GM18498 (cell line): ENCODE measurements around the gene NEURL3.
A peak's percentile ranks its signal among the peaks of the same experiment; 100 is the strongest.

ENCODE experiments used
- ATAC-seq: cut with Tn5 transposase; IDR thresholded peaks from one replicate; pipeline ENCODE4 v1.9.1; 2021; ENCODE audit warnings: mild to moderate bottlenecking, moderate library complexity; ENCODE audit not compliant: unreplicated experiment

The NEURL3 gene

DNA sequence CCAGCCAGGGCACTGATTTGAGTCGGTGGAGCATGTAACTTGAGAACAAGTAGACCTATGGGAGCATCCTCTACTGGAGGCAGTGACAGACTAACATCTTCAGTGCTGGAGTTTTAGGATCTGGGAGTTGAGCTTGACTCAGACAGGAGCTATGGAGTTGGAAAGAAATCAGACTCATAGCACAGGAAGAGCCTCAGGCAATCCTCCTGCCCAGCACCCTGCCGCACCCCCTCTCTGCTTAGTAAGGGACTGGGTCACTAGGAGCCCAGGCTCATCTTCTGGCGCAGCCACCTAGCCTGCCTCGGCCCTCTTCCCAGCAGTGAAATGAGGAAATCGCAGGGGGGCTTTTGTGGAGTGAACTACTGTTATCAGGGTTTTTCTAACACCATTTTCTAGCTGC is 35.0 kb upstream of the NEURL3 start:
- no peak for ATAC-seq

DNA sequence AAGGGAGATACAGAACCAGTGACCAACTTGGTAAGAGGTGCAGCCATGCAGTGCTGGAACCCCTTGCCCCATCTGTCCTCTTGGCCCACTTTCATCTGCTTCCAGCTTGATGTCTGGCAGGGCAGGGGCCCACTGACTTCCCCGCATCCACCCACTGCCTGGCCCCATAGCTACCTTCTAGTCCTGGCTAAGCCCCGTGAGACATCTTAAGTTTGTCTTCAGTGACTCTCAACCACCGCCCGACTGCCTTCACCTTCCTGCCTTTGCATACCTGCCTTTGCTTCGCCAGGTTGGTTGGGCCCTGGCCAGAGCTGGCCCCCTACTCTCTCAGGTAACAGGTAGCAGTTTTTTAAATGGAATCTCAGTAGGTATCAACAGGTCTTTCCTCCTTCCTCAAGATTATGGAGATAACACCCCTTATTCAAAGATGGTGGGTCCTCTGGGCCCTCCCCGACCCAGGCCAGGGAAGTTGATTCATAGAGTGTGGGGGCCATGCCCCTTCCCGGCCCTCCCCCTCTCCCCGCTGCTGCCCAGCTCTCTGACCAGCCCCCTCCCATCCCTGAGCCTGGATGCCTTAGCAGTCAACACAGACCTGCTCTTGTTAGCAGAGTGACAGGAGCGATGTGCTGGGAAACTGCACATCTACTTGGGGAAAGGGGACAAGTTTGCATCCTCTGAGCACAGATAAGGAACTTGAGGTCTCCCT is 34.2 kb upstream of the NEURL3 start:
- ATAC-seq, result no peak

DNA sequence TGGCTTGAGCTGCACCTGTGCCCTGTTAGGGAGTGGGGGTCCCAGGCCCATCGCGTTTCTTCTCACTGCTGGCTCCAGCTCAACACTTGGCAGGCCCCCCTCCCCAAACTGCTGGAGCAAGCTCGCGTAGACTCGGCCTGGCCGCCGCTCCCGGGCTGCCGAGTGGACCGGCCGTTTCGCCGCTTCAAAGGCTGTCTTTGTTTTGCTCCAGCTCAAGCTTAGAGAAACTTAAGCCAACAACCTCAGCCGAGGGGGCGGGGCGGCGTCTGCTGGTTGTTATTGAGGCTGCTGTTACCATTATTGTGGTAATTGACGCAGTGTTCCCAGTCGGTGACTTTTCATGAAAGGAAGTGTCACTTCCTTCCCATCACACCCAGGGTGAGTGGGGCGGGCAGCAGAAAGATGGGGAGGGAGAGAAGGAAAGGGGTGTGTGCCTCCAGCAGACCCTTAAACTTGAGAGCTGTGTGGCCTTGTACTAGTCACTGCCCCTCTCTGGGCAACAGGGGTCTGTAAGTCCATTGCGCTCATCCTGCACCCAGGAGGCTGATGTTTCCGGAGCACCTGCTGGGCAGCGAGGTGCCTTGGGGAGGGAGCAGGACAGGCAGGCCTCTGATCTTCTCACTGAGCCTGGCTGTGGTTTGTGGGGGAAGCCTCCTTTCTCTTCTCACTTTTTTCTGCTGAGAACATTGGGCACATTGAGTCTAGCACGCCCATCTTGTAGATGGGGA is 33.5 kb upstream of the NEURL3 start:
- no peak for ATAC-seq

DNA sequence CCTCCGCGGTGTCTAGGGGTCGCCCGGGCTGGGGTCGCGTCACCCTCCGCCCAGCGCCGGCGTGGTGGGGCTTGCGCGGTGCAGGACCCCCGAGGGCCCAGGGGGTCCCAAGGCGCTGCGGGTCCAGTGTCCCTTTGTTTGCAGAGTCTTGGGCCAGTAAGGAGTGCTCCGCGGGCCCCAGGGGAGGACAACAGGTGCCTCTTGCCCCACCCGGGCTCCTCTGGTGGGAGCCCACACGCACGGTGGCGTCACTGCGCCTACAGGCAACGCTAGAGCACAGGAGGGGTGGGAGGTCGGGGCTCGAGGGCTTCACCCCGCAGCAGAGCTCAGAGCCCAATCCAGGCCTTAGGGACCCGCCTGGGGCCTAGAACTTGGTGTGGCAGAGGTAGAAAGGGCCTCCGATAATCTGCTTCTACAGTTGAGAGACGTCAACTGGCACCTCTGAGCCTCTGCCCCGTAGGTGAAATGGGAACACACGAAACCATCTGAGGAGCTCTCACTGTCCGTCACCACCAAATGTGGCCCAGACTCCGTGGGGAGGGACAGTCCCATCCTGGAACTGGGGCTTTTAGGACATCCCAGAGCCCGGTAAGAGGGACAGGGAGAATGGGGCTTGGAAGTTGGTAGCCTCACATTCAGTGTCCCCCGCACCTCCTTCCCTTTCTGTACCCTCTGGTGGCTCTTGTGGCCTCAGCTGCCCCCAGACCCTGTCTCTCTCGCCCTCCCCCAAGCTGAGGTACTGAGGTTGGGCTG is 32.8 kb upstream of the NEURL3 start:
- no peak for ATAC-seq

DNA sequence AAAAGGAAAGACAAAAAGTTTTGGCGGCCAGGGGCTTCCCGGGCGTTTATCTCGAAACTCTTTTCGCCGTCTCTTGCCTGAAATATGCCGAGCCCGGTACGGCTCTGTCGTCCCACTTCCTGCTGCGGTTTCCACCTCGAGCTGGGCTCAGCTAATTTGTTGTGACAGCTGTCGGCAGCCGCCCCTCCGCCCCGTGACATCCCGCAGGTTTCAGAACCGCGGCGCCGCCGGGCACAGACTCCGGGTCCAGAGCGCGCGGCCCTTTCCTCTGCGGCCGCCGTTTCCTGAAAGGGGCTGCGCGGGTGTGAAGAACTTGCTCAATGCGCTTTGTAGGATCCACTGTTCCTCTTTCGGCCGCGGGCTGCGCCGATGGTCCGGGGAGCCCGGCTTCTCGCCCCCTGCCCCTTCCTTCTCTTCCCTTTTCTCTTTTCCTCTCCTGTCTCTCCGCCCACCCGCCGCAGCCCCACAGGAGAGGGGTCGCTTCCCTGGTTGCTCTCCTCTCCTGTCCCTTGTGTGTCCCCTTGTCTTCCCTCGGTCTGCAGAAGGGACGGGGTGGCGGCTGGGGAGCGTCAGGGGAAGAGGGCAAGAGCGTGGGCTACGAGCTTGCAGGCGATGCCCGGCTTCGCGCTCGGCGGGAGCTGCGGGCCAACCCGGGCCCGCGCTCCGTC is 32.0 kb upstream of the NEURL3 start:
- peak; percentile 62 for ATAC-seq

DNA sequence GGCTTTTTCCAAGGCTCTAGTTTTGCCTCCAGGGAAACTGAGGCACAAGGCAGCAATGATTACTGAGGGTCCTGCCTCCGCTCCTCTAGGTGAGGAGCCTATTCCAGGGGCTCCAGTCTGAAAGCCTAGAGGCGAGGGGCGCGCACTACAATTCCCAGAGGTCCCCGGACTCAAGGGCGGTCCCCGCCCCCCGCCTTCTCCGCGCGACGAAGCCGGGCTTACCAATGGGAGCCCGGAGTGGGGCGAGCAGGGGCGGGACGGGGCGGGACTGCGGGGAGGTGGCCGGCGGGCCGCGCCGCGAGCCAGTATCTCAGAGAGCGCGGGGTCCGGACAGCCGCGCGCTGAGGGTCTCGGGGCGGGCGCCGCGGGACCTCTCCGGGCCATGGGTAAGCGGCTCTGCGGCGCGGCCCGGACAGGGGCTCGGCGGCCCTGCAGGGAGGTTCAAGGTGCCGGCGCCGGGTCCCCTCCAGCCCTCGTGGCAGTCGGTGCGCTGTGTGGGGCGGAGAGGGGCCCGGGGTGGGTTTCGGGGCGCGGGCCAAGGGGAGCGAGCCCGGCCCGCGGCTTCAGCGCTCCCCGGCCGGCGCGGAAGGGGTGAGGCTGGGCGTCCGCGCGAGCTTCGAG is 31.4 kb upstream of the NEURL3 start, which contains the start of gene ARID5A:
ARID5A (plus strand) TSS at position 308 of the 621 bp plus-strand sequence; CDS start at position 383, 75 bp downstream.
- ATAC-seq, result peak; percentile 61

DNA sequence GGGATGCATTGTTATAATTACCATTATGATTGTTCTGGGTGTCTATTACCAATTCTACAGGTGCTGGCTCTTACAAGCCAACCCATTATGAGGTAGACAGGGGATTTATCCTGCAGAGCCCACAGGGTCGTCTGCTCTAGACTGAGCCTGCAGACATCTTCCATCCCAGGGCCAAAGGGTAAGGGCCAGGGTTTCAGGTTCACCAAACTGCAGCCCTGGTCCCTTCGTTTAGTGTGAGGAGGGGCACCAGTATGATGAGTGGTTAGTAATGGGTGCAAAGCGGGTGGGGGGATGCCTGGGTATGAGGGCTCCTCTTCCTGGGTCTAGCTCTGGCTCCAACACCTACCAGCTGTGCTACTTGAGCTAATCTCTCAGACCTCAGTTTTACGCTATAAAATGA is 30.2 kb upstream of the NEURL3 start:
- no peak for ATAC-seq

DNA sequence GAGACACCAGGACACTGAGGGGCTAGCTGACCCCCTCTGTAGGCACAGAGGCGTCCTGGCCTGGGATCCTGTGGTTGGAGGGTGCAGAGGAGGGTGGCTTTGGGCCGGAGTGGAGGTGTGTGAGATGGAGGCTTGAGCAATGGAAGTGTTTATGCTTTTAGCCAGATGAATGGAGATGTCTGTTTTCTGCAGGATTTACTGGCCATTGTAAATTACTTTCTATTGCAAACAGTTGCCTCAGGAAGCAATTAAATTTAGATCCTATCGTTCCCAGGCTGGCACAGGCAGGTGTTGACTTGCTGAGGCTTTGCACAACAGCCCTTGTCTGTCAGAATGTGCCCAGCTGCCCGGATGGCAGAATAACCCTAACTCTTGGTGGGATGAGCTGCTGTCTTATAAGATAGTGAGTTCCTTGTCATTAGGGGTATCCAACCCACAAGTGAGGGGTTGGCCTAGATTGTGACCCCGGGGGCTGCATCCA is 29.6 kb upstream of the NEURL3 start:
- no peak for ATAC-seq

DNA sequence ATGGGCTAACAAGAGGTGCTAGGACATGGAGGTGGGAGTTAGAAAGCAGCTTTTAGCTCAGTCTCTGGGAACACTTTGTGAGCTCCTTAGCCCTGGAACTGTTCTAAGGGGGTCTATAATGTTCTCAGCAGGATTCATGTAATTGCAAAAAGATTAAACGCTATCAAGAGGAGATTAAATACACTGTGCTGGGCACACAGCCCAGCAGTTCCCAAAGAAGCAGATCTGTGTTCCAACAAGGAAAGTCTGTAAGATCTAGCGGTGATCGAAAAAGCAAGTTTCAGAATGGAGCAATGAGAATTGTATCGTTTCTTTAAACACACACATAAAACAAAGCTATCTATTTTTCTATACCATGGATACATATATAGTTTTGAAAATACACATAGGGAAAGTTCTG is 29.0 kb upstream of the NEURL3 start:
- ATAC-seq, result no peak

DNA sequence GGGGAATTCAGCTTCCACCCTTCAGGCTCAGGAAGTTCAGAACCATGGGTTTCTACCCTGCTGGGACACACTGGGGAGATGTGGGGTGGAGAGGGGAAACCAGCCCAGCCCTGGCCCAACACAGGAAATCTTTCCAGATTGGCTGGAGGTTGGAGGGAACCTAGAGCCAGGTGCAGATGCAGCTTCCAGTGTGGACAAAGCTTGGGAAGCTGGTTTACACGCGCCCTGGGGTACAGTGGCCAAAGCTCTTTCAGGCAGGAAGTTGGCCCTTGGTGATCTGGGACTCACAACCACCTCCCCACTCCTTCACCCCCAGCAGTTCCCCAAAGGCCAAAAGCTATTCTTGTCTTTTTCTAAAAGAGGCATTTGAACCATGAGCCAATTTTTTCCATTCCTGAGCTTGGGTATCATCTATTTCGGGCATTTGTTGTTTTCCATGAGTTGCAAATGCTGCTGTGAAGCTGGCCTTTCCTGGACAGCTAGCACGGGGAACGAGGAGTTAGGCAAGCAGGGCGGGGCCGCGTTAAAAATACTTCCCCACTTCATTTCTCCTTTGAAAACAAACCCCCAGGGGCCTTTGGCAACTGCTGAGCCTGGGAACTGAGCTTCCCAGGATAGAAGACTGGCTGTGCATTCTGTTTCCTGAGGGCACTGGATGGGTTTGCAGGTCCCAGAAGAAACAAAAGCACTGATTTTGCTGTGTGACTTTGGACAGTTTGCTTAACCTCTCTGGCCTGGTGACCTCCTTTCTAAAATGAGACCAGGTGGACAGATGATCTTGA is 28.3 kb upstream of the NEURL3 start:
- no peak for ATAC-seq

DNA sequence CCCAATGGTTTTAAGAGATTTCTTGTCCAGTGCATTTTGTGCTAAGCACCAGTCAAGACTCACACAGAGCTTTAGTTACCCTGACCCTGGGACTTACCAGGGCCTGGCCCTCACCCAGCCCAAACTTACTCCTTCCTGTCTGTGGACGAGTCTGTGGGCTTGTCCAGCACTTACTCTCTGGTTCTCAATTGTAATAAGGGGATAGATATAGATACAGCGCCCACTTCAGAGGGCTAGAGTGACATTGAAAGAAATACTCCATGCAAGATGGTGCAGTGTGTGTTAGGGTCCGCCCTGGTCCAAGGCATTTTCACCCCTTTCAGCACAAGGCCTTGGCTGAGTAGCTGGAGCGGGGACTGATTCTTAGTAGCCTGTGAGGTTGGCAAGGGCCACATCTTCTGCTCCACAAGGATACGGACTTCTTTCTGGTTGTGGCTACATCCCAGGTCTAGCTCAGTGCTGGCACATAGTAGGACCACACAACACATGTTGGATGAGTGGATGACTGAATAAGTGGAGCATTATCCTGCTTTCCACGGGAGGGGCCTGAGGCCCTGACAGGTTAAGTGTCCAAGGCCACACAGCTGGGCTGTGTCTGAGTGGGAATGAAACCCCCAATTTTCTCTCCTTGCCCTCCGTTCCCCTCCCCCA is 27.6 kb upstream of the NEURL3 start:
- no peak for ATAC-seq

DNA sequence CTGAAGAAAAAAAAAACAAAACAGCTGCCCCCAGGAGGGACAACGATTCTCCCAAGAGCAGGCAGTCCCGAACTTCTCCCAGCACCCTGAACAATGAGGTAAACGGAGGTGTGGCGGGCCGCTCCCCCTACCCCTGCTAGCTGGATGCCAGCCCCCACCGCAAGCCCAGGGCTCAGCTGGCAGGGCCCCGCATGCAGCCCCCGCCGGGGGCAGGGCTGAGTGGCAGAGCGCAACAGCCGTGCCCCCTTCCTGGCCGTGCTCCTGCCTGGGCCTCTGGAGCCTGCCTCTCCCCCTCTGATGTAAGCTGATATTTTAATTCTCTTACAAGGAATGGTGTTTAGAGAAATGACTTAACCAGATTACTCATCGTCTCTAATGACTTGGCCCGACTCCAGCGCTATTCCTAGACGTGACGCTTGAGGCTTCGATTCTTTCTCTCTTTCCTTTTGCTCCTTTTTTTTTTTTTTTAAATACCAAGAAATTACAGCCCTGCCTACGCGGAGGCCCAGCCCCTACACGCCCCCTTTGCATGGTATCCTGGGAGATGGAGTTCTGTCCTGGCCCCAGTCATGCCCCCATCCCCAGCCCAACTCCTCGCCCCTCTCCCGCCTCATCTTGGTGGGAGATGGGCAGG is 26.8 kb upstream of the NEURL3 start:
- peak; percentile 30 for ATAC-seq

DNA sequence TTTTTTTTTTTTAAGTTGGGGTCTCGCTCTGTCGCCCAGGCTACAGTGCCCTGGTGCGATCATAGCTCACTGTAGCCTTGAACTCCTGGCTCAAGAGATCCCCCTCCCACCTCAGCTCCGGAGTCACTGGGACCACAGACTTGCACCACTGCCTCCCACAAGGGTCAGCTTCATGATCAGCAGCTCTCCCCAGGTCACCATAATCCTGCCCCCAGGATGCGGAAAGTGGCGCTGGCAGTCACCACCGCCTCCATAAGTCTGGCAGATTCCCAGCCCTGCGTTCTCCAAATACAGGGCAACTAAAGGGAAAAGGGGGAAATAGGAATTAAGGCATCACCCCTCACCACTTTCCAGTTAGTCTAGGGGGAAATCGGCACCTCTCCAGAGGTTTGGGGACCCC is 26.2 kb upstream of the NEURL3 start:
- no peak for ATAC-seq

DNA sequence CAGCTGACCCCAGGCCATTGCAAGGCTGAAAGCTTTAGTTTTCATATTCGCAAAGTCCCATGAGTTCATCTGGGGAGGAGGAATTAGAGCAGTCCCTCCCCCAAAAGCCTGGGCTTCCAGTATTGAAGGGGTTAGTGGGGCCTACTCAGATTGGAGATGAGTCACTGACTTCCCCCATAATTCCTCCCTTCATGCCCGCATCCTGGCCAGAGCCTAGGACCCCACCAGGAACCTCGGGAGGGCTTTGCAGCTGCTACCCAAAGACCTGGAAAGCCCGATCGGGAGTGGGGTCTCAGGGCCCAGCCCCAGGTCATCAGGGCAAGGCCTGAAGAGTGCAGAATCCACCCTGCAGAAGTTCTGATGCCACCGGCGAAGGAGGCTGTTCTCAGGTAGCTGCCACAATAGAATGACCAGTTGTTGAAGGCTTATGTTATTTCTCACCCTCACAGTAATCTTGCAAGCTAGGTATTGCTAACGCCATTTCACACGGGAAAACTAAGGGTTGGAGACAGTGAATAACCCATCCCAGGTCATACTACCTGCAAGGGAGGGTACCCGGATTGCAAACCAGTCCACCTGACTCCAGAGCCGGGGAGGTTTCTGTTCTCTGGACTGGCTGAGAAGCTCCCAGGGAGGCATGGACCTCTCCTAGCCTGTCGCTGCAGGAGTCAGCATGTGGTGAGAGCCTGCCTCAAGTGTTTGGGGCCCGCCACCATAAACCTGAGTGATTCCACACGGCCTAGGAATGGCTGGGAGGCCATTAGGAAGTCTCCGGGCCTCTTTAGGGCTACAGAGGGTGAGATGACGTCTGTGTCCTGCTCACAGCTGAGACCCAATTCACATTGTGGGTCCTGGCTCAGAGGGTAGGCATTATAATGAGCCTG is 25.6 kb upstream of the NEURL3 start:
- no peak for ATAC-seq

DNA sequence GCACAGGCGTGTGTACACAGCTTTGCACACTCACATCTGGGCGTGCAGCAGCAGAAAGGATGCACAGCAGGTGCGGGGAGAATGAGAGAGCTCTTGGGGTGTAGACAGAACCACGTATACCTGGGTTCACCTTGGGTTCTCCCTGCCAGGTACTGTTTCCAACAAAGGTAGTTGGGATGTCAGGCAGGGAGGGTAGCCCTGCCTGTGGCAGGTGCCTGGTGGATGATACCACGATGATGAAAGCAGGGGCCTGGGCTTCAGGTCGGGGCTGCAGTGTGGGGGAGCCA is 24.9 kb upstream of the NEURL3 start:
- no peak for ATAC-seq

DNA sequence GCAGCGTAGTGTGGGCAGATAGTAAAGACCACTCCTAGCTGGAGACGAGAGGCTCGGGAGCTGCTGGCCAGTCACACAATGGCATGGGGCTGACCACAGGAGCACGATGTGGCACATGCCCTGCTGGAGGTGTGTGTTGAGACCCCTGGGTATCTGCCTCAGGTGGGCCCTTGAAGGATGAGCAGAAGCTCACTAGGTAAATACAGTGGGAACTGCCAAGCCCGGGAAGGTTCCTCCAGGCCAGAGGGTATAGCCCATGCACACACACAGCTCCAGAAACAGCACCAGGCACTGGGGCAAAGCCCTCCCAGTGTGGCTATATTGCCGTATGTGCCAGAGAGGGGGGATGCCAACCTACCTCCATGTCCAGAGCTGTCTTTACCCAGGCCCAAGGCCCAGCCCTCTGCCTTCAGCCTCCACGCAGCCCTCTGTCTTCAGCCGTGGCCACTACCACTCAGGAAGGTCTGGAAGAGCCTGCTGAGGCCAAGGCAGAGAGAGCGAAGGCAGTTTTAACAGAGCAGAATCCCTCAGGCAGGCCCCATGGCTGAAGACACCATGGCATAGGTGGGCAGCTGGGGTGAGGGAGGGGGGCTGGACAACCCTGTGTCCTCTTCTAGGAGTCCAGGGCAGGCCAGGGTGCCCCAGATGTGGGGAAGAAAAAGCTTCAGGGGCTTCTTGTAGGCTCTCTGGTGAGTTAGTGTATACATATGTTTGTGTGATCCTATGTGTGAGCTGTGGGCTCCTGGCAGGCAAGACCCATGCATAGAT is 24.4 kb upstream of the NEURL3 start:
- no peak for ATAC-seq

DNA sequence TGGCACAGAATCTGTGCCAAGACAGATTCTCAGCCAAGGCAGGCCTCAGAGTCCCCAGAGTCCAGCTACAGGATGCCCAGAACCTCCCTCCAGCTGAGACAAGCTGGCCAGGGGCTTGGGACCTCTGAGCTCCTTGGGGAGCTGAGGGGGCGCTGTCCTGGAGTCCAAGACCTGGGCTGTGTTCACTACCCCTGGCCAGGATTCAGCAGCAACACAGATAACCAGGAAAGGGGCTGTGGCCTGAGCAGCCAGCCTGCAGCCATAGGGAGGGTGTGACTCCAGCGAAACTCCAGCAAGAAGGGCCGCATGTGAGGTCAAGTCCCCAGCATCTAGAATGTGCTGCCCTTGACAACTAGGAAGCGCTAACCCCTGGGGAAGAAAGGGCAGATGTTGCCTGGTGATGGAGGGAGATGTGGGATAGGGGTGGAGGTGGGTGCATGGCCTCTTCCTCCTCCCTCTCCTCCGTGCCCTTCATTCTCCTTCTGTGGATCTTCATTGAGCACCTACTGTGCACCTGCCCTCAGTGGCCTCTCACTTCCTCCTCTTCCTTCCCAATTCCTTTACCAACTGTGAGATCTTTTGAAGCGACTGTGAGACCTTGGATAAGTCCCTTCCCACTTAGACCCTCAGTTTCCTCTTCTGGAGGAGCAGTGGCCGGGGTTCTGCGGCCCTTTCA is 23.7 kb upstream of the NEURL3 start:
- no peak for ATAC-seq
